DMS153 treated with DMSO at 0.1 percent for 48 hours (cell line): ENCODE data around the gene BLOC1S4.
"Not testable (repeated sequence)": the region's sequence is repeated elsewhere in the genome, so short reads cannot be mapped to it uniquely, and the experiment has no call there.

Experiments
- DNase-seq: peaks from one replicate; lab custom pipeline; 2025; ENCODE audit not compliant: unreplicated experiment; lab: John Stamatoyannopoulos, UW

BLOC1S4 gene

DNA sequence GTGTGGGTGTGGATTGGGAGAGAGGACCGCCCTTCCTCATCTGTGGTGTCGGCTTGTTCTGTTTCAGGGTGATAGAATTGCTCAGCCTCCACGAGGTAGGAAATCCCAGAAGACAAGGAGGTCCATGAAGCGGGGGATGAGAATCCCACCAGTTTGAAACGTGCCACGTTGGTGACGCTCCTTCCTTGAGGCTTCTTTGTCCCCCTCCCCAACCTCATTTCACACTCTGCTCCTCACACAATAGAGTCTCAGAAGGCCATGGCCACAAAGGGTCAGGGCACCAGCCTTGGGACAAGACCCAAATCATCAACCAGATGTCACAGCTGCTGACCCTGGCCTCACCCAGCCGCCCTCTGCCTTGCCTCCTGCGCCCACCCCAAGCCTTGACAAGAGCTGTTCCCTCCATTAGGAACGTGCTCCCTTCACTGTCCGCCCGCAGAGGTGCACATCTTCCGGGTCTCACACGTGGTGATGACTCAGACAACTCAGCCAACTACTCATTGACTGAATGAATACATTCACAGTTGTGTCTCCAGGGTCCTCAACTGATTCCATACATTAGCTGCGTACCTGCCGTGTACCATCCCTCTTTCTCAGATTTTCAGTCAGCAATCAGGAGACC lies 18.3 kb downstream of the BLOC1S4 start:
- no peak for DNase-seq

DNA sequence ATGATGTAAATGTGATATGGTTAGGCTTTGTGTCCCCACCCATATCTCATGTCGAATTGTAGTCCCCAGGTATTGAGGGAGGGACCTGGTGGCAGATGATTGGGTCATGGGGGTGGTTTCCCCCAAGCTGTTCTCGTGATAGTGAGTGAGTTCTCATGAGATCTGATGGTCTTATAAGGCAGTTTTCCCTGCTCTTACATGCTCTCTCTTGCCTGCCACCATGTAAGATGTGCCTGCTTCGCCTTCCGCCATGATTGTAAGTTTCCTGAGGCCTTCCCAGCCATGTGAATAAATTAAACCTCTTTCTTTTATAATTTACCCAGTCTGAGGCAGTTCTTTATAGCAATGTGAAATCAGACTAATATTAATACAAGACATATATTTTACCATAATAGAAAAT lies 23.9 kb downstream of the BLOC1S4 start:
- no peak for DNase-seq

DNA sequence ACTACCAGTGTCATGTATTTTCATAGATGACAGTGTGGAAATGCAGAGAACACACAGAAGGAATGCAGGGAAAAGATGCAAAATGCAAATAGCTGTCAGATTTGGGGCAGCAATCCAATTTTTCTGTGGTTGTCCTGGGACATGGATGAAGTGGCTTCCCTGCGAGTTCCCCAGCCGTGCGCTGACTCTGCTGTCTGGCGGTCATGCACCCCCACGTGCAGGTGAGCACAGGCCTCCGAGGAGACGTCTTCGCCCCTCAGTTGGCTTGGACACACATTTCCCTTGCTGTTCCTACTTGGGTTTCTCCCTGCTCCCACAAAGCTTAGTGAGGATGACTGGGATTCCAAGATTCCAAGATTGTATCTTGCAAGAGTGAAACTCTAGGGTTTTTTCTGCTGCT lies 24.4 kb downstream of the BLOC1S4 start:
- DNase-seq, result no peak

DNA sequence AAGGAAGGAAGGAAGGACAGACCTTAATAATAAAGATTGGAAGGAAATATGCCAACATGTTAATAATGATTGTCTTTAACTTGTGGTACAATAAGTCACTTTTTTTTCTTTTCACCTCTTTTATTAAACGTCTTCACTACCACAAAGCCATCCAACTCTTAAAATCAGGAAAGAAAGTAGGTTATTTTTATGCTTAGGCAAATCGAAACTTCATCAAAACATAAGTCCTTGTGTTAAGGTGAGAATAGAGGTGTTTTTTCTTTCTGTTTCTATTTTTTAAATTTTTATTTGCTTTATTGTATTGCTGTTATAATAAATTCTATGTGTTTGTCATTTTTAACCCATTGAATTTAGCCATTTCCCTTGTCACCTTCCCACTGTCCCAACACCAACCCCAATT lies 26.5 kb downstream of the BLOC1S4 start:
- no peak for DNase-seq

DNA sequence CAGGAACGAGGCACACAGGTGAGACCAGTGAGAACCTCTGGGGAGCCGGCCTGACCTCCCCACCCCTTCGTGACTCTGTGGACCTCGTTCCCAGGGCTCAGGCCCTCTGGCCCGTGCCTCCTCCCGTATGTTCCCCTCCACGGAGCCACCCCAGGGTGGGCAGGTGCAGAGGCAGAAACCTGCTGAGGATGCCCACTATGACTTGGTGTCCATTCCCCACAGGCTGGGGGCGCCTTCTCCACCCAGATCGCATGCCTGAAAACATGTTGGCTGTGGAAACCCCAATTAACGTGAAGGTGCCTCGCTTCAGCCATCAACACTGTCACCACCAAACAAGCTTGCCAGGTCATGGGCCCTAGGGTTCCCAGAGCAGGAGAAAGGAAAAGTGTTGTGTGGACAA lies 27.0 kb downstream of the BLOC1S4 start:
- DNase-seq, result no peak

DNA sequence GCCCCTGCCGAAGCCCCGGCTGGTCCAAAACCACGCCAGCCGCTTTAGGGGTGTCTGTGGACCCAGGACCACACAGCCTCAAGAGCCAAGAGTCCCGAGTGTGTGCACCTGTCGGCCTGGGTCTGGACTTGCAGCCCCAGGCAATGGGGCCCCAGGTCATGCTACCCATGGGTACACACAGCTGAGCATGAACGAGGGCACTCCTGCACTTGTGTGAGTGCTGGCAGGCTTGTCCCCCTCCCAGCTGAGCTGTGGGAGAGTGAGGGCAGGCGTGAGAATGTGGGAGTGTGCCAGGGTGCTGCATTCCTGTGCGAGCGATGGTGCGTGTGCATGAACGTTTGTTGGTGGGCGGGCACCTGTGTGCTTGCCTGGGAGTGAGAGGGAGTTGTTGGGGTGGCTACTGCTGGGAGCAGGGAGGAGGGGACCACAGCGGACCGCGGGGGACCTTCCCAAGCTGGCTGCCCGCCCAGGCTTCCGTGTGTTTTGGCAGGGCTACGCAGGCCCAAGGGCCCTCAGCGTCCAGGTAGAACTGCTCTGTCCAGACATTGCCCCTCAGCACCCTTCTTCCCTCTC lies 30.8 kb downstream of the BLOC1S4 start:
- peak; percentile 64 for DNase-seq

DNA sequence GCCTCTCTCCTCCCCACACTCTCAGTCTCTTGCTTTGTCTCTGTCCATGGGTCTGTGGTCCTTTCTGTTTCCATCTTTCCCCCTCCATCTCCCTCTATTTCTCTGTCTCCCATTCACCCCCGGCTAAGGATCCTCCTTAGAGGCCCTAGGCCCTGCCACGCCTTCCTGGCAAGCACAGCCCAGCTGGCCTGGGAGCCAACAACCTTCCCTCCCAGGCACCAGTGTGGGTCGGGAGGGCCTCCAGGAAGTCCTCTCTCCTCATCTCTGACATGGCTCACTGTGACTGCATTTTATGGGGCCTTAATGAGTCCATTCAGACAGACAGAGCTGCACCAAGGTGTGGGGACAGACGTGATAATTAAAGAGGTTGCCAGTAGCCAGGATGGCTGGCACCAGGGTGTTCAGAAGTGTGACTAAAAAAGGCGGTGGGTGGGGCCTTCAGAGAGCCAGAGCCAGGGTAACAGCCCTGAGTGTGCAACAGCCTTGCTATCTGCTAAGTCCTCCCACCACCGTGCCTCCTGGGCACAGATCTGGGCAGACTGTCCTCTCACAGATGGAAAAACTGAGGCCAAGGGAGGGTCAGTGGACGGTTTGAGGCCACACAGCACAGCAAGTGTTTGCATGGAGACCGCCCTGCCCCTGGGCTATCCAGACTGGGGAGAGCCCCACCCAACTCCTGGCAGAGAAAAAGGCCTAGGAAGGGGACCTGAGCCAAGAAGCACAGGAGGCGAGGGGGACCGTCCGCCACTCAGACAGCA lies 31.5 kb downstream of the BLOC1S4 start:
- peak; percentile 64 for DNase-seq

DNA sequence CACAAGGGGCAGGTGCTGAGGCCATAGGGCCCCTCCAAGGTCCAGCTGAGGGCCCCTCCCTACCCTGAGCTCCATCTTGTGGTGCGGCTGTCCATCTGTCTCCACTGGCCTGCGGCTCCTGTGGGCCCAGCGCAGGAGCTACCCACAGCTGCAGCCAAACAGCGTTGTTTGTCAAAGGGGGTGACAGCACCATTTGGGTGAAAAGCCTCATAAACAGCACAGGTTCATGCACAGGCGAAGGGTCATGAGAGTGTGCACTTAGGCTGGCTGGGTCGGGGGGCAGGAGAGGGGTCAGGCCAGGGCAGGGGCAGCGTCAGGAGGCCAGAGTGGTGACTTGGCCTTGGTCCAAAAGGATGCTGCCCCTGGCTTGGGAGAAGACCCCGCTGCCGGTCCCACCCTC lies 32.3 kb downstream of the BLOC1S4 start:
- no peak for DNase-seq

DNA sequence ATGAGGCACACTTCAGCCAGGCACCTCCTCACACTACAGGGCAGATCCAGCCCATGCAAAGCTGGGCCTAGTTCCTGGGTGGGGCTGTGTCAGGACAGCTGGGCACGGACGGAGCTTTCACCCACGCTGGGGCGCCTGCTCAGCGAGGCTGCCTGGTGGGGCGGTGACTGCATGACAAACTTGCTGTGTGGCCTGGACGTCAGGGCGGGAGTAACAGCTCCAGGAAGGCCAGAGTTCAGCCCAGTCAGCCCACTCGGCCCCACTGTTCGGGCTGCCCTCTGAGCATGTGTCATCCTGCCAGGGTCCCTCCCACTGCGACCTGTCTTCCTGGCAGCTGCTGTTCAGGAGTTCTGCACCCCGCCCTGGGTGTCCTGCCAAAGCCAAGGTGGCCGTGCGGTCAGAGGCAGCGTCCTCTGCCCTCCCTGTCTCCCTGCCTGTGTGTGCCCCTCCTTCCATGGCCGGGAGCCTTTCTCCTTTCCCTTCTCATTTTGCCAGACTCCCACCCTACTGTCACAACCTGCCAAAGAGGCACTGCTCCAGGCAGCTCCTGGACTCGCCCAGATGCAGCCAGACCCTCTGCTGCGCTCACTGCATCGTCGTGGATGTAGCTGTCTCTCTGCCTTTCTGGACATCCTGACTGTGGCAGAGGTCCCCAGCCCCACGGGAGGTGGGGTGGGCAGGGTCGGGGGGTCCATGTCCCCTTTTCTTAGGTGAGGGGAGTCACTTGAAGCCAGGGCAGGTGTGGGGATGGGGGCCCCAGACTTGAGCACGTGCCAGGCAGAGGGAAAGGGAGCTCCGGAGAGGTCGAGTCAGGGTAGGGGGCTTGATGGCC lies 33.6 kb downstream of the BLOC1S4 start:
- DNase-seq, result no peak

DNA sequence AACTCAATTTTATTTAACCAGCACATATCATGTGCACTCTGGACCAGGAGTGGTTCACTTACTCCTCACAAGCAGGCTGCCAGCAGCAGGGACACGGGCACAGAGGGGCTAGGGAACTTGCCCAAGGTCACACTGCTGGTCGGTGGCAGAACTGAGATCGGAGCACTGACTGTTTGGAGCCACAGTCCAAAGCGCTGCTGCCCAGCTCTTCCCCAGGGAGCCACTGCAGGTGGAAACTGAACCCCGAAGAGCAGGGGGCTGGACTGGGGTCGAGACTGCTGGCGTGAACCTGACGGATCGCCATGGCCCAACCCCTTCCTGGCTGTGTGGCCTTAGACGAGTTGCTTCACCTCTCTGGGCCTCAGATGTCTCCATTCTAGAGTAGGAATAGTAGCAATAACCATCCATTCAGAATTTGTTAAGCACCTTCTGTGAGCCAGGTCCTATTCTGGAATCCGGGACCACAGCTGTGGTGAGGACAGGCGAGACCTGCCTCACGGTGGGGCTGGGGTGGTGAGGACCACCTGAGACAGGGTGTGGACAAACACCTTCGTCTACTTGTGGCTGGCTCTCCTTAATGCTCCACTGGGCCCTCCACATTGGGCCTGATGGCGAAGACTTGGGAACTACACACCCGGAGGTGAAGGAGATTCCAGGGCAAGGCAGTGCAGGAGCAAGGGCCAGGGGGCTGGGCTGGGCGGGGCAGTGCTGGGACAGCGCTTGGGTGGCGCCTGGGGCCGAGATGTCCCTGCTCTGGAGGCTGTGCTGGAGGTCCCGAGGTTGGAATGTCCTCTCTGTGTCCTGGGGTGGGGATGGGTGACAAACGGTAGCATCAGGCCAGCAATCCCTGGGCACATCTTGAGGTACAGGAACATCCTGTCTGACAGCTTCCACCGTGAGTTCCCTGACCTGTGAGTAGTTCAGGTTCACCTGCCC lies 34.6 kb downstream of the BLOC1S4 start:
- DNase-seq, result no peak

DNA sequence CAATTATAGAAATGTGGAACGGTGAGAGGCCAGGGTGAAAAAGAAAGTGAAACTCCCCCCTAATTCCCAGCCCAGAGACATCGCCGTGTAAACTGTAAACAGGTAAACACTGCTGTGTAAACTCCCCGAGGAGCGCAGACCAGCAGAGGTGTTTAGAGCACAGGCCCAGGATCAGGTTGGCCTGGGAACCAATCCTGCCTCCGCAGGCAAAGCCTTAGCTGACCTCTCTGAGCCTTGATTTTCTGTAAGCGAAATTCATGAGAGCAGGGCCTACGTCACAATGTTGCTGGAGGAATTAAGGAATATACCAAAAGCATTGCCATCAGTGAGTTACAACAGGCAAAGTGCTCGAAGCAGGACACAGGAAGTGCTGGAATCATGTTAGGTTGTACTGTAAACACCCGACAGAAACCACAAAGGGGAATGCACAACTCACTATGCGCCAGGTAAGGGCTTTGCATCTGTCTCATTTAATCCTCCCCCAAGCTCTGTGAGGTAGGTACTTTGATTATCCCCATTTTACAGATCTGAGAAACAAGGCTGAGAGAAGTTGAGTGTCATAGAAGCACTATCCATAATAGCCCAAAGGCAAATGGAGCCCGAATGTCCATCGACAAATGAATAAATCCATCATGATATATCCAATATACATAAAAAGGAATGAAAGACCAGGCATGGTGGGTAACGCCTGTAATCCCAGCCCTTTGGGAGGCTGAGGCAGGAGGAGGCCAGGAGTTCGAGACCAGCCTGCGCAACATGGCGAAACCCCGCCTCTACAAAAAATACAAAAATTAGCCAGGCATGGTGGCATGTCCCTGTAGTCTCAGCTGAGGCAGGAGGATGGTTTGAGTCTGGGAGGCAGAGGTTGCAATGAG lies 35.9 kb downstream of the BLOC1S4 start:
- no peak for DNase-seq

DNA sequence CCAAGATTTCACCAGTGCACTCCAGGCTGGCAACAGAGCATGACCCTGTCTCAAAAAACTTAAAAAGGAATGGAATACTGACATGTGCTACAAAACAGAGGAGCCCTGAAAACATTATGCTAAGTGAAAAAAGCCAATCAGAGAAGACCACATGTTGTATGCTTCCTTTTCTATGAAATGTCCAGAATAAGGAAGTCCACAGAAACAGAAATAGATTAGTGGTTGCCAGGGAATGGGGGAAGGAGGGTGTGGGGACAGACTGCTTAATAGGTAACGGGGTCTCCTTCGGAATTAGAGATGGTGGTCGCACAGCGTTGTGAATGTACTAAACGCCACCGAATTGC lies 36.5 kb downstream of the BLOC1S4 start:
- DNase-seq, result no peak

DNA sequence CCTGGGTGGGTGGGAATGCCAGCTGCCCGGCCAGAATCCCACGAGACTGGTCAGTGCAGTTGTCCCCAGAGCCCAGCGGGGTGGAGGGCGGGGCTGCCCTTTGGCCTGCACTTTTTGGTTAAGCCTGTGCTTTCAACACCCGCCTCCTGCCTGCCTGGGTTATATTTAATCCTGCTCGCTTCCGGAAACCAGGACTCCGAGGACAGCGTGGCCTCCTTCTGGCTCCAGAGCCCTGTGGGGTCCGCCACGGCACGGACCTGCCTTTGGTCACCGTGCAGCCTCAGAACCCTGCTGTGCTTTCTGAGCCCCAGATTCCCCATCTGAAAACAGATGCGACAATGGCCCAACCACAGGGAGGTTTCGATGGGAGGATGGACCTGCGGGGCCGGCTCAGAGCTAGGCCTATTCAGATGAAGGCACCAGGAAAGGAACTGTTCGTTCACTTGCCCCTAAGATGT lies 37.2 kb downstream of the BLOC1S4 start:
- no peak for DNase-seq

DNA sequence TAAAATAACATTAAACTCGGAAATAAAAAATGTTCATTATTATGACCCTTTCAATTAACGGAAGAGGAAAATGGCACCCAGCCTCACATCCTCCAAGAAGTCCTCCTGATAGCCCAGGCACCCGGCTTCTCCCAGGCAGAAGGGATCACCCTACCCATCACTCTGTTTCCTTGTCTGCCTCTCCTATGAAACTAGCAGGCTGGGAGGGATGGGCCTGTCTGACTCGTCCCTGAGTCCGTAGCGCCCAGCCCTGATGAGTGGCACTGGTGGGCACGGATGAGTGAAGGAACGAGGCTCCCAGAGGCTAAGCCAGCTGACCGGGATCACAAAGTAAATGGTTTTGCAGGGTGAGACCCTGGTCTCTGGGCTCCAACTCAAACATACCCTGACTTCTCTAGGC lies 37.9 kb downstream of the BLOC1S4 start:
- no peak for DNase-seq

DNA sequence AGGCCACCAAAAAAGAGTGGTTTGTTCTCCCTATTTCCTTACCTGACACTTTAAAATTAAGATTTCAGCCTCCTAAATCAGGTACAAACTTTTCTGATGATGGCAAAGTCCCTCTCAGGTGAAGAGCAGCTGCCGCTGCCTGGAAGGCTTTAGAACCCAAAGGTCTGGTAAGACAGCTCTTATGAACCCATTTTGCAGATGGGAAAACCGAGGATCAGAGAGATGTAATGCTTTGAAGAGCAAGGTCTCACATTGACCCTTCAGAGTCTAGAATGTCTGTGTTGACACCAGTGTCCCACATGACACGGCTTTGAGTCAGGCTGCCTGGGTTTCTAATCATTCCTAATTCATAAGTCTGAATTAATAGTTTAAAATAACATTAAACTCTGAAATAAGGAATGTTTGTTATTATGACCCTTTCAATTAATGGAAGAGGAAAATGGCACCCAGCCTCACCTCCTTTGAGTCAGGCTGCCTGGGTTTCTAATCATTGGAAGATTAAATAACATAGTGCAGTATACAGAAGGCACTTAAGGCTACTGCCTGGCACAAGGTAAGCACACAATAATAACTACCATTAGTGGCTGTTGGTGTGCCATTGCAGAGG lies 38.6 kb downstream of the BLOC1S4 start:
- DNase-seq, result no peak

DNA sequence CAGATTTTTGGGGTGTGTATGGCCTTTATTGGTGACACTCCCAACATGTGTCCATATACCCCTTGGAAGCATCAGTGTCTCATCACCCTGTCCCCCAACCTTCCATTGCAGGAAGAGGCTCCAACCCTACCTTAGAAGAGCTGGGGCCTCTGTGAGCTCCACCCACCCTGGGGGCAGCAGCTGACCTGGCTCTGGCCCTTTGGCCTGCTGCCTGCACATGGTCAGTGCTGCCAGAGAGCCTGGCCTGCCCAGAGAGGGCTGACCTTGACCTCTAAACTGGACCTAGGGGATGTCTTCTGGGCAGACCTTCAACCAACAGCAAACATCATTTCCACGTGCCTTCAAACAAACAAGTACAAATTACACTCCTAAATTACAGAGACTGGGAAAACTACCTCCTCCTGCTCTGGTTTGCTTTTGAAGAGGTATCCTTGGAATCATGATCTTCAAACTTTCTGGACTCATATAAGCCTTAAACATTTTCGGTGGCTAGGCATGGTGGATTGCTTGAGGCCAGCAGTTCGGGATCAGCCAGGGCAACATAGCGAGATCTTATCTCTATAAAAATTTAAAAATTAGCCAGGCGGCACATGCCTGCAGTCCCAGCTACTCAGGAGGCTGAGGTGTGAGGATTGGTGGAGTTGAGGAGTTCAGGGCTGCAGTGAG lies 39.2 kb downstream of the BLOC1S4 start:
- DNase-seq, result no peak

DNA sequence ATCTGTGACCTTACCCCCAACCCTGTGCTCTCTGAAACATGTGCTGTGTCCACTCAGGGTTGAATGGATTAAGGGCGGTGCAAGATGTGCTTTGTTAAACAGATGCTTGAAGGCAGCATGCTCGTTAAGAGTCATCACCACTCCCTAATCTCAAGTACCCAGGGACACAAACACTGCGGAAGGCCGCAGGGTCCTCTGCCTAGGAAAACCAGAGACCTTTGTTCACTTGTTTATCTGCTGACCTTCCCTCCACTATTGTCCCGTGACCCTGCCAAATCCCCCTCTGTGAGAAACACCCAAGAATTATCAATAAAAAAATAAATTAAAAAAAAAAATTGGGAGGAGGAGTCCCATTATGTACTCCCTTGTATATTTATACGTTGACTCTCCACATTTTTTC lies 40.4 kb downstream of the BLOC1S4 start:
- DNase-seq, result not testable (repeated sequence)

DNA sequence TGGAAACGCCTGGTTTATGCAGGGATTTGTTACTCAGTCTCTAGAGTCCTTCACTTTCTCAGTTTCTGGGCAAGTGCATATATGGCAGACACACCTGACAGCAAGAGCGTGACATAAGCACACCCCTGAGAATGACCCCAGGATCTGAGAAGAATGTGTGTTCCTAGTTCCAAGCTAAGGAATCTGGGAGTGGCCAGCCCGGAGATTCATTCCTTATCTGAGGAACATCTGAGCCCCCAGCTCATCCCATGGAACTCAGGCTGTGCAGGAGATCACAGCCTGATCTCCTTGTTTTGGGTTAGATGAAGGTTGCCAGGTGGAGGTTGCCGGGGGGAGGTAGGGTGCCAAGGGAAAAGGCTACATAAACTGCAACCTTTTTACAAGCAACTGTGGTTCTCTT lies 42.8 kb downstream of the BLOC1S4 start:
- no peak for DNase-seq

DNA sequence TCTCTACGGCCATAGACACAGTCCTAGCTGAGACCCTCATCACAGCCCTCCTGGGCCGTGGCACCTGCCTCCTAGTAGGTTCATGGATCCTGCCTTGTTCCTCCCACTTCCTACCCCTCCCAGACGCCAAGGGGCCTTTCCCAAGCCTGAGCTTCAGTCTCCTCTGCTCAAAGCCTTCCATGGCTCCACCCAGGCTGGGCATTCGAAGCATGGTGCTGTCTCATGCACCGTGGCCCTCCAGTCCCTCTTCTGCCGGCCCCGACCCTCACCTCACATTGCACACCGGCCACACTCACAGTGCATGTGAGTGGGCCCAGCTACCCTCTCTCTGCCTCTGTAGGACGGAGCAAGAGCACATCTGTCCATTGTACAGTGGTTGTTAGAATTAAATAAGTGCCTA lies 44.9 kb downstream of the BLOC1S4 start:
- DNase-seq, result no peak
